Panc1 (cell line): ENCODE data around the gene YY1. TPM values are rescaled to one million over a fixed set of nuclear protein-coding genes. Genes with fewer than 3 reads are reported as not detected.
A peak's percentile ranks its signal among the peaks of the same experiment; 100 is the strongest.

ENCODE experiments used
- ATAC-seq: fragments of 200-7000 bp; cut with Tn5 transposase; 2 replicates; pipeline ENCODE4 v1.9.1; 2020; ENCODE audit warnings: mild to moderate bottlenecking, moderate library complexity
- BruUV-seq: library from RNA; stranded (reverse); fragments of 400-500 nt; replicated peaks from 2 replicates; lab custom pipeline; 2021; lab: Mats Ljungman, UMichigan
- CTCF ChIA-PET: fragments of 300-600 bp; sonication (Branson Sonifier 250); formaldehyde crosslinking; loops from one replicate; lab custom pipeline; 2022; ENCODE audit warnings: antibody characterized with exemption; lab: Charles Lee
- POLR2A ChIA-PET: fragments of 300-600 bp; sonication (Branson Sonifier 250); formaldehyde crosslinking; loops from one replicate; lab custom pipeline; 2022; ENCODE audit warnings: antibody characterized with exemption; lab: Charles Lee
- DNase-seq: peaks from one replicate; pipeline ENCODE4 v3.0.0-alpha.2; 2010; ENCODE audit warnings: low read depth, low spot score
- H3K27ac ChIP-seq: 2 replicates; pipeline ENCODE4 v1.5.1; 2011; ENCODE audit warnings: mild to moderate bottlenecking, low read length, inconsistent platforms
- H3K27me3 ChIP-seq: fragments of 200-500 bp; sonication (Bioruptor generic); 2 replicates; pipeline ENCODE4 v1.6.0; 2014; ENCODE audit warnings: low read length, inconsistent platforms; ENCODE audit not compliant: control insufficient read depth, insufficient read depth
- H3K36me3 ChIP-seq: fragments of 200-500 bp; sonication (Bioruptor generic); 2 replicates; pipeline ENCODE4 v1.5.1; 2014; ENCODE audit warnings: inconsistent platforms, mild to moderate bottlenecking, low read length, moderate library complexity; ENCODE audit not compliant: control insufficient read depth, insufficient read depth
- H3K4me1 ChIP-seq: 2 replicates; pipeline ENCODE4 v1.5.1; 2011; ENCODE audit warnings: inconsistent platforms, mild to moderate bottlenecking, low read length, moderate library complexity; ENCODE audit not compliant: control insufficient read depth, insufficient read depth
- H3K4me3 ChIP-seq, 2 experiments: 2 replicates each; pipeline ENCODE4 v1.5.1; 2011 to 2012; ENCODE audit warnings: low read depth in 2 of 2, low read length in 2 of 2, mild to moderate bottlenecking in 2 of 2, inconsistent platforms in 1 of 2, moderate library complexity in 1 of 2
- H3K9me3 ChIP-seq: fragments of 200-500 bp; sonication (Bioruptor generic); 2 replicates; pipeline ENCODE4 v1.5.1; 2014; ENCODE audit warnings: low read depth, mild to moderate bottlenecking, inconsistent platforms, low read length, moderate library complexity; ENCODE audit not compliant: control insufficient read depth, insufficient read depth
- CTCF ChIP-seq: fragments of 450-650 bp; IDR thresholded peaks from 2 replicates; pipeline ENCODE4 v1.5.1; 2017; ENCODE audit warnings: mild to moderate bottlenecking
- POLR2AphosphoS5 ChIP-seq: IDR thresholded peaks from 2 replicates; pipeline ENCODE4 v1.6.1; 2012; ENCODE audit warnings: mild to moderate bottlenecking, low read depth, low read length, moderate library complexity
- REST ChIP-seq, 2 experiments: IDR thresholded peaks; 2 replicates each; pipeline ENCODE4 v1.6.1; 2011 to 2012; ENCODE audit warnings: low read depth in 2 of 2, control low read depth in 1 of 2, low read length in 1 of 2, mild to moderate bottlenecking in 1 of 2, moderate library complexity in 1 of 2; ENCODE audit not compliant: insufficient read depth in 1 of 2
- SIN3A ChIP-seq: IDR thresholded peaks from 2 replicates; pipeline ENCODE4 v1.6.1; 2012; ENCODE audit warnings: low read depth, mild to moderate bottlenecking, low read length, moderate library complexity, borderline replicate concordance; ENCODE audit not compliant: insufficient read depth
- TCF7L2 ChIP-seq: IDR thresholded peaks from 2 replicates; pipeline ENCODE4 v1.6.1; 2011; ENCODE audit warnings: mild to moderate bottlenecking, low read depth, low read length, inconsistent platforms
- in situ Hi-C: cut with HindIII; loops from 2 replicates; pipeline ENCODE4 v1.10.0; 2016; ENCODE audit warnings: low sequenced_read_pairs, low pct_unique_long_range_greater_than_20kb
- intact Hi-C: fragments of 100-400 bp; cut with micrococcal nuclease; formaldehyde crosslinking; loops from one replicate; pipeline ENCODE4 v1.10.0; 2022; ENCODE audit not compliant: unreplicated experiment
- total RNA-seq: library from RNA; stranded (reverse); gene quantifications from one replicate; pipeline ENCODE4 v1.2.1, GENCODE V29; 2021; ENCODE audit not compliant: unreplicated experiment

The YY1 gene
- total RNA-seq, 1 experiment from 2014 or later = 71.3 TPM

DNA sequence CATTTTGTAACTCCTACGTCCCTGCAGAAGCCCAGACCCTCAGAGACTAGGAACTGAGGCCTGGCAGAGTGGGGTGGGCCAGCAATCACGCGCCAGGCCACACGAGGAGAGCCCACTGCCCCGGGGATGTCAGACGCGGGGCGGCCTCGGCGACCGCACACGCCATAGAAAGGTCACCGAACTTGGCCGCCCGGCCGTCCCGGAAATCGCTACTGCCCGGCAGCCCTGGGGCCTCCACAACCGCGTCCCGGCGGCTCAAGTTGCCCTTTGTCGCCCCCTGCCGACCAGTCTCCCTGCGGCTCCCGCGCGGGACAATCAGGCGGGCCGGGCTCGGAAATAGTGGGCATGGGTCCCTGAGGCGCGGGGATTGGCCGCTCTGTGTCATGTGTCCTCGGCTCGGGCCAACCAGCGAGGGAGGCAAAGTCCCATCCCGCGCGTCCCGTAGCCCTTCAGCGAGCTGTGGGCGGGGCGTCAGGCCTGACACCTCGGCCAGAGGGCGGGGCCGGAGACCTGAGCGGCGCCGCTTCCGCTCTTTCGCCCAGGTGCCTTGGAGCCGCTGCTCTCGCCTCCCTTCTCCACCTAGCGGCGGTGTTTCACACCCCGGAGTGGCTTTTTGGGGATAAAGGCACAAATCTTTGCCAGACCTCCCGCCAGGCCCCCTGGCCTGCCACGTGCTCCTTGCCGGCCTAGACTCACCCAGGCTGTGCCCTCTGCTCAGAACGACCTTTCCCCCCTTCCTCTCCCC is 46.1 kb upstream of the YY1 start:
- TF ChIP-seq CTCF (peak; percentile 90), POLR2AphosphoS5 (peak; percentile 71), TCF7L2 (no peak)
- CTCF ChIA-PET = interaction anchor here (0.6 to 1.4 kb wide), 4 partner anchors 36 to 88 kb away, joined by 3 to 7 read pairs (median 4); no protein-coding TSS in a partner anchor
- peaks cover 8% of the 10 kb centered on the region for H3K4me1 ChIP-seq
- DNase-seq (peak; percentile 78), ATAC-seq (peak; percentile 99)
- H3K9me3 ChIP-seq = no peaks in the 10 kb centered on the region
- BruUV-seq = no TSS peak
- peak overlapping the region; percentile 40 to 57 for H3K4me3 ChIP-seq
- POLR2A ChIA-PET = interaction anchor here (0.6 kb wide), 2 partner anchors 205 to 234 kb away, joined by 3 read pairs; no protein-coding TSS in a partner anchor
- peak overlapping the region; percentile 89 for H3K27ac ChIP-seq
- intact Hi-C loops = no loop called here
- no peaks in the 10 kb centered on the region for H3K27me3 ChIP-seq
- no peaks in the 10 kb centered on the region for H3K36me3 ChIP-seq
- in situ Hi-C loops = no loop called here

- DNase-seq (no peak), ATAC-seq (0 out of 2 replicates have a peak, but pooled peaks have one; percentile 10)
- Histone ChIP-seq H3K9me3 (no peaks in the 10 kb centered on the region), H3K4me1 (peaks cover 8% of the 10 kb centered on the region), H3K27ac (peak overlapping the region; percentile 89), H3K27me3 (no peaks in the 10 kb centered on the region), H3K36me3 (no peaks in the 10 kb centered on the region), H3K4me3 (peak overlapping the region; percentile 40 to 57)
- ChIA-PET POLR2A (interaction anchor here (0.6 kb wide), 1 partner anchor 206 kb away, joined by 3 read pairs; no protein-coding TSS in a partner anchor), CTCF (interaction anchor here (0.6 to 1.4 kb wide), 3 partner anchors 19 to 71 kb away, joined by 3 to 7 read pairs (median 3); no protein-coding TSS in a partner anchor)
- no peak for TF ChIP-seq POLR2AphosphoS5
- no peak for TF ChIP-seq CTCF
- no peak for TF ChIP-seq SIN3A
- no peak for TF ChIP-seq TCF7L2
- TF ChIP-seq REST (IDR thresholded peaks at IDR 0.05; ENCODE audit: insufficient read depth in 1 of 2, low read depth in 2 of 2, low read length in 1 of 2) = no peak
- intact Hi-C loops (no loop called here), in situ Hi-C loops (no loop called here)
- no TSS peak for BruUV-seq
Measured at GRCh38 chr14:100193417-100194357, 45.3 kb upstream of the YY1 start.
